GM10266 (cell line): ENCODE data around the gene STK32C.

ENCODE experiments used
- DNase-seq: peaks from one replicate; pipeline ENCODE4 v3.0.0; 2012; ENCODE audit errors: extremely low spot score
- CTCF ChIP-seq: IDR thresholded peaks from 2 replicates; pipeline ENCODE4 v1.5.1; 2012; ENCODE audit warnings: mild to moderate bottlenecking, low read depth; ENCODE audit not compliant: control insufficient read depth, insufficient read depth; ENCODE audit errors: missing control alignments

Gene STK32C

DNA sequence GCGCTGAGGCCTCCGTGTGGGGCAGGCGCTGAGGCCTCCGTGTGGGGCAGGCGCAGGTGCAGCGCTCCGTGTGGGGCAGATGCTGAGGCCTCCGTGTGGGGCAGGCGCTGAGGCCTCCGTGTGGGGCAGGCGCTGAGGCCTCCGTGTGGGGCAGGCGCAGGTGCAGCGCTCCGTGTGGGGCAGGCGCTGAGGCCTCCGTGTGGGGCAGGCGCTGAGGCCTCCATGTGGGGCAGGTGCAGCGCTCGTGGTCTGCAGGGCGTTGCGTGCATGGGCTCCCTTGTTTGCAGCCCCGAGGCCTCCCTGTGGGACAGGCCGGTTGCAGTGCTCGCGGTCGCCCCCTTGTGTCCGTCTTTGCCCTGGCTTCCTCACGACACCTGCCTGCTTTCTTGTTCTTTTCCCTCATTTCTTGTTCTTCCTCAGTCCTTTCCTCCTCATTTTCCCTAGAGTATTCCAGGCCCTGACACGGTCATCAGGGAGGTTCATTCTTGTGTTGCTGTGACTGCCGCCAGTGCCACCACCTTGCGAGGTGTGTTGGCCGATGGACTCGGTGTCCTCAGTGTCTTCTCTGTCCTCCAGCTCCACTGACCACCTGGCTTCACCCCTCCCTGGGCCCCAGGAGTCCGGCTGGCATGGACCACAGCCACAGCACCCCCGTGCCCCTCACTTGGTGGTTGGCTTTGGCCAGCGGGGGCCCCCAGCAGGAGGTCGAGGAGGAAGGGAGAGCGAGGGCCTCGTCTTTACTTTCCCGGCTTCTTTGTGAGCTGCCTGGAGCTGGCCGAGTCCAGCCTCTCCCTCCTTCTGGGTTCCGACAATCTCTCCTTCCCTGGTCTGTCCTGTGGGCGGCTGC, 44.9 kb upstream of the STK32C start:
- TF ChIP-seq CTCF: peak; percentile 88
- DNase-seq: peak; percentile 91

DNA sequence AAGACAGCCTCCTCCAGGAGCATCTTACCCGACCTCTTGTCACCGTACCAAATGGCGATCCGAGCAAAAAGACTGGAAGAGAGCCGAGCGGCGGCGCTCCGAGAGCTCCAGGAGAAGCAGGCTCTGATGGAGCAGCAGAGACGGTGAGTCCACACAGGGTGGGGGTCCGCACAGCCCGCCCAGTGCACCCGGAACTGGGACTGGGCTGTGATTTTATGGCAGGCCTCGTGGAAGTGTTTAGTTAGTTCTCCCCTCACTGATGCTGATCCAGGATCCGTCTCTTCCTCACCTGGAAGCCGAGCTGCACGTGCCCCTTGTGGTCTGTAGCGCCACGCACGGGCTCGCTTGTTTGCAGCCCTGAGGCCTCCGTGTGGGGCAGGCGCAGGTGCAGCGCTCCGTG, 43.9 kb upstream of the STK32C start:
- TF ChIP-seq CTCF: no peak
- DNase-seq: no peak

GRCh38 chr10:132350946-132351345, 43.2 kb upstream of the STK32C start:
- no peak for TF ChIP-seq CTCF
- DNase-seq: peak; percentile 24

DNA sequence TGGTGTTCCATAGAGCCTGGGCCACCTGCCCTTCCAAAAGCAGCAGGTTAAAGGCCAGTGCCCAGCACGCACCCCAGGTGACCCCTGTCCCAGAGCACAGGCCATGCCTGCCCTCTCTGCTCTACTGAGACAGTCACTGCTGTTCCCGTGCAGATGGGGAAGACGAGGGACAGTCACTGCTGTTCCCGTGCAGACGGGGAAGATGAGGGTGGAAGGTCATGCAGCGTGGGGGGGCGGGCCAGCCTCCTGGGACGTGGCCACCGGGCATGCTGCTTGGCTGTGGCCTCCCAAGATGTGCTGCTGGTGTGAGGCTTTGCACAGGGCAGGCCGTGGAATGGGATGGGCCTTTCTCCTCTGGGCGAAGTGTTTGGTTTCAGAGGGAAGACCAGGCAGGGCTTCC, 42.6 kb upstream of the STK32C start:
- DNase-seq: no peak
- no peak for TF ChIP-seq CTCF

DNA sequence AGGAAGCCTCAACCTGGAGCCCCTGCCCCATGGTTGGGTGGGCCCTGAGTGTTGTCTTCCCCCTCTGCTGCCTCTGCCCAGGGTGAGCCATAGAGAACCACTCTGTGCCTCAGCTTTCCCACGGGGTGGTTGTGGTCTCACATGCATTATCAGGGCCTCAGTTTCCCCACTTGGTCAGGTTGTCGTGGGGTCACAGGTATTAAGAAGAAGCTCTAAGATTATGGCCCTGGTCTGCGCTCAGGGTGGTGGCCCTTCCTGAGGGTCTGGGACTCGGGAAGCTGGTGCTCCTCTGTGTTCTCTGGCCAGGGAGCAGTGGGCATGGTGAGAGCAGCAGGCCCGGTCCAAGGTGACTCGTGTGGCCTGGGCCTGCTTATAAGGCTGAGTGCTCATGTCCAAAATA, 42.0 kb upstream of the STK32C start:
- peak; percentile 14 for DNase-seq
- TF ChIP-seq CTCF: no peak

- TF ChIP-seq CTCF: no peak
- no peak for DNase-seq
Measured at GRCh38 chr10:132347931-132348267, 40.1 kb upstream of the STK32C start.

DNA sequence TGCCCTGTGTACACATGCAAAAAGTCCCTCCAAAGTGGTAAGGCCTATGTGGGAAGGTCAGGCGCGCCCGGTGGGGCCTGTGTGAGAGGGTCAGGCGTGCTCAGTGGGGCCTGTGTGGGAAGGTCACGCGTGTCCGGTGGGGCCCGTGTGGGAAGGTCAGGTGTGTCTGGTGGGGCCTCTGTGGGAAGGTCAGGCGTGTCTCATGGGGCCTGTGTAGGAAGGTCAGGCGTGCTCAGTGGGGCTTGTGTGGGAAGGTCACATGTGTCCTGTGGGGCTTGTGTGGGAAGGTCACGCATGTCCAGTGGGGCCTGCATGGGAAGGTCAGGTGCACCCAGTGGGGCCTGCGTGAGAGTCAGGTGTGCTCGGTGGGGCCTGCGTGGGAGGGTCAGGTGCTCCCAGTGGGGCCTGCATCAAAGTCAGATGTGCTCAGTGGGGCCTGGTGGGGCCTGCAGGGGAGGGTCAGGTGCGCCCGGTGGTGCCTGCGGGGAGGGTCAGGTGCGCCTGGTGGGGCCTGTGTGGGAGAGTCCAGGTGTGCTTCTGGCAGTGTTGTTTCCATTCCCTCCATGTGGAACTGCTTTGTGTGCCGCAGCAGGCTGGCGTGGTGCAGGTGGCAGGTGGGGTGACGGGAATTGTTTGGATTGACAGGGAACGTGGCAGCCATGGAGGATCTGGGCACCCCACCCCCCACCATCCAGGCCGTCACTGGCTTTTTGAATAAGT, 39.6 kb upstream of the STK32C start:
- TF ChIP-seq CTCF: no peak
- no peak for DNase-seq
